Measurements from ENCODE around the gene ODF2. TPM values are rescaled to one million over a fixed set of nuclear protein-coding genes. Genes with fewer than 3 reads are reported as not detected.
A peak's percentile ranks its signal among the peaks of the same experiment; 100 is the strongest.

ODF2 gene
- total RNA-seq, 1 experiment from 2014 or later = 31.9 TPM

DNA sequence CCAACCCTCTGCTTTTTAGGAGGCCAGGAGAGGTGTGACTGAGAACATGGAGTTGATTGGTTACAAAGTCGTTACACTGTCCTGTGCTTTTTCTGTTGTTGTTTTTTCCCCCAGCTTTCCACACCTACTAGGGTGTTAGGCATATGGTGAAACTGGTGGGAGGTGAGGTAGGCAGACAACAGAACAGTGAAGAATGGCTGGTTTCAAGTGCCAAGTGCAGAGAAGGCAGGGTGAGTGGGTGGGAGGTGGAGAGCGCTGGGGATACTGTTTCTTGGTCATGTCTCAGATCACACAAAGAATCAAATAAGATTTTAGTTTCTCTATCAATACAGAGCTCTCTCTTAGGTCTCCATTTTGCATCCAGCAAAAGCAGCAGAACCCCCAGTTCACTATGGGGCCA lies 94.4 kb downstream of the ODF2 start:
- Mint-ChIP-seq H3K9me3 (no peaks in the 10 kb centered on the region), H3K4me3 (no peak overlapping the region), H3K27me3 (ENCODE audit: low read depth) (peaks cover 3% of the 10 kb centered on the region; the same call in 1 of the 2 replicates), H3K4me1 (peaks cover 19% of the 10 kb centered on the region), H3K36me3 (no peaks in the 10 kb centered on the region), H3K27ac (peak overlapping the region; percentile 41; the same call in 1 of the 2 replicates)
- DNase-seq (ENCODE audit: low spot score) (no peak), ATAC-seq (no peak)
- no peak for TF ChIP-seq E2F4 (CRISPR knock-in tag; IDR thresholded peaks at IDR 0.05; ENCODE audit: borderline replicate concordance, low read depth)
- no peak for TF ChIP-seq KAT7 (CRISPR knock-in tag; IDR thresholded peaks at IDR 0.05; ENCODE audit: borderline replicate concordance)
- no peak for TF ChIP-seq NFE2L1 (CRISPR knock-in tag; IDR thresholded peaks at IDR 0.05)
- TF ChIP-seq ZBTB21 (CRISPR knock-in tag; IDR thresholded peaks at IDR 0.05; ENCODE audit: borderline replicate concordance) = no peak
- TF ChIP-seq AR (CRISPR knock-in tag; IDR thresholded peaks at IDR 0.05) = no peak
- TF ChIP-seq, protein P1, sequence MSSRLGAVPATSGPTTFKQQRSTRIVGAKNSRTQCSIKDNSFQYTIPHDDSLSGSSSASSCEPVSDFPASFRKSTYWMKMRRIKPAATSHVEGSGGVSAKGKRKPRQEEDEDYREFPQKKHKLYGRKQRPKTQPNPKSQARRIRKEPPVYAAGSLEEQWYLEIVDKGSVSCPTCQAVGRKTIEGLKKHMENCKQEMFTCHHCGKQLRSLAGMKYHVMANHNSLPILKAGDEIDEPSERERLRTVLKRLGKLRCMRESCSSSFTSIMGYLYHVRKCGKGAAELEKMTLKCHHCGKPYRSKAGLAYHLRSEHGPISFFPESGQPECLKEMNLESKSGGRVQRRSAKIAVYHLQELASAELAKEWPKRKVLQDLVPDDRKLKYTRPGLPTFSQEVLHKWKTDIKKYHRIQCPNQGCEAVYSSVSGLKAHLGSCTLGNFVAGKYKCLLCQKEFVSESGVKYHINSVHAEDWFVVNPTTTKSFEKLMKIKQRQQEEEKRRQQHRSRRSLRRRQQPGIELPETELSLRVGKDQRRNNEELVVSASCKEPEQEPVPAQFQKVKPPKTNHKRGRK (CRISPR knock-in tag; IDR thresholded peaks at IDR 0.05; ENCODE audit: borderline replicate concordance) = no peak
- POLR2A ChIA-PET = interaction anchor here (0.6 to 1.5 kb wide), 3 partner anchors 11 to 95 kb away, joined by 3 to 4 read pairs (median 3); partner anchors contain the start of gene ODF2
- CTCF ChIA-PET = interaction anchor here (0.5 to 4.0 kb wide), 6 partner anchors 23 to 255 kb away, joined by 3 to 26 read pairs (median 3); partner anchors contain the start of gene CERCAM

Other genes with a start within 250 kb of the ODF2 start
- gene GOLGA2, start 180.0 kb upstream of the ODF2 start, total RNA-seq (2021) = 54.7 to 66.3 TPM (median 58.8 TPM) in 3 replicates
- gene SWI5, start 179.7 kb upstream of the ODF2 start, total RNA-seq (2021) = 26.2 to 32.0 TPM (median 31.7 TPM) in 3 replicates
- gene TRUB2, start 133.6 kb upstream of the ODF2 start, total RNA-seq (2021) = 33.1 to 35.0 TPM (median 33.2 TPM) in 3 replicates
- gene COQ4, start 133.2 kb upstream of the ODF2 start, total RNA-seq (2021) = 31.3 to 45.3 TPM (median 33.6 TPM) in 3 replicates
- 20.8 to 23.8 TPM (median 21.2 TPM) in 3 replicates for gene SLC27A4, start 115.5 kb upstream of the ODF2 start, total RNA-seq (2021)
- gene URM1, start 84.6 kb upstream of the ODF2 start, total RNA-seq (2021) = 52.0 to 67.9 TPM (median 54.3 TPM) in 3 replicates
- 13.7 to 15.9 TPM (median 15.2 TPM) in 3 replicates for gene CERCAM, start 35.1 kb upstream of the ODF2 start, total RNA-seq (2021)
- gene GLE1, start 48.7 kb downstream of the ODF2 start, total RNA-seq (2021) = 19.0 to 19.7 TPM (median 19.3 TPM) in 3 replicates
- gene SPTAN1, start 96.6 kb downstream of the ODF2 start, total RNA-seq (2021) = 213 to 255 TPM (median 224 TPM) in 3 replicates
- 57.5 to 71.1 TPM (median 64.5 TPM) in 3 replicates for gene DYNC2I2, start 200.8 kb downstream of the ODF2 start, total RNA-seq (2021)
- 1,083 to 1,129 TPM (median 1,086 TPM) in 3 replicates for gene SET, start 233.2 kb downstream of the ODF2 start, total RNA-seq (2021)
- 24.1 to 28.9 TPM (median 27.5 TPM) in 3 replicates for gene PKN3, start 246.5 kb downstream of the ODF2 start, total RNA-seq (2021)

Measured in WTC11 (cell line).